ENCODE results near the gene KATNB1.

KATNB1 gene

DNA sequence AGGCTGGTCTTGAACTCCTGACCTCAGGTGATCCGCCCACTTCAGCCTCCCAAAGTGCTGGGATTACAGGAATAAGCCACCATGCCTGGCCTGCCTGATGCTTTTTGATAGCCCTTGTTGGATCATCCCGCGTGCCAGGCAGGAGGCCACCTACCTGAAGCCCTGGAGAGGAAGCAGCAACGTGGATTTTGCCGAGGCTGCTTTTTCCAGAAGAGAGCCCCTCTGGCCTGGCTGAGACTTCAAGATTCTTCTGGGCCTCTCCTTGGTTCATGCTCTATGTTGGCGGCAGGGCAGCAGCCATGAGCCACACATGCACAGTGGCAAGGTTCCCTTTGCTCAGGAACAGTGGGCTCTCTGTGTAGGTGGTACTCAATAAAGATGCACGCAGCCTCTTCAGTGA, 11.5 kb downstream of the KATNB1 start:
- H3K36me3 ChIP-seq: peaks cover 74% of the 10 kb centered on the region
- no peaks in the 10 kb centered on the region for H3K27me3 ChIP-seq
- no peak overlapping the region for H3K27ac ChIP-seq
- H3K9me3 ChIP-seq: no peaks in the 10 kb centered on the region
- TF ChIP-seq CTCF (IDR thresholded peaks at IDR 0.05): no peak
- no peak overlapping the region for H3K4me3 ChIP-seq (ENCODE audit: low read depth in 1 of 2, low read length in 1 of 2)
- H3K4me1 ChIP-seq (ENCODE audit: control insufficient read depth in 1 of 2, insufficient read depth in 1 of 2, low read depth in 1 of 2, low read length in 1 of 2): no peaks in the 10 kb centered on the region

- Histone ChIP-seq H3K36me3 (peaks cover 74% of the 10 kb centered on the region), H3K4me3 (ENCODE audit: low read depth in 1 of 2, low read length in 1 of 2) (no peak overlapping the region), H3K27me3 (no peaks in the 10 kb centered on the region), H3K9me3 (no peaks in the 10 kb centered on the region), H3K4me1 (ENCODE audit: control insufficient read depth in 1 of 2, insufficient read depth in 1 of 2, low read depth in 1 of 2, low read length in 1 of 2) (no peaks in the 10 kb centered on the region), H3K27ac (no peak overlapping the region)
- no peak for TF ChIP-seq CTCF (IDR thresholded peaks at IDR 0.05)
Measured at GRCh38 chr16:57747496-57747895, 11.9 kb downstream of the KATNB1 start.

DNA sequence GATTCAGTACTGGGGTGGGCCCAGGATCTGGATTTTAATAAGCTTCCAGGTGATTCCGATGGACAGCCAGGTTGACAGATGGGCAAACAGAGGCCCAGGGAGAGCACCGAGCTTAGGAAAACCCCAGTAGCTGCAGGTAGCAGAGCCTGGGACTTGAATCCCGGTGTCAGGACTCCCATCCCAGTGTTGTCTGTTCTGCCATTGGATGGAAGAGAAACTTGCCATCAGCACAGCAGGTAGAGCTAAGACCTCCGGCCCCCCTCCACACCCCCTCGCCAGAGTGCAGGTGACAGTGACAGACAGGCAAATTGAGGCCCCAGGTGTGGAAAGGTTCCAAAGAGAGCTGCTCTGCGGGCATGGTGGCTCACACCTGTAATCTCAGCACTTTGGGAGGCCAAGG, 12.4 kb downstream of the KATNB1 start:
- H3K9me3 ChIP-seq: no peaks in the 10 kb centered on the region
- no peak overlapping the region for H3K27ac ChIP-seq
- no peak overlapping the region for H3K4me3 ChIP-seq (ENCODE audit: low read depth in 1 of 2, low read length in 1 of 2)
- H3K4me1 ChIP-seq (ENCODE audit: control insufficient read depth in 1 of 2, insufficient read depth in 1 of 2, low read depth in 1 of 2, low read length in 1 of 2): no peaks in the 10 kb centered on the region
- TF ChIP-seq CTCF (IDR thresholded peaks at IDR 0.05): no peak
- no peaks in the 10 kb centered on the region for H3K27me3 ChIP-seq
- H3K36me3 ChIP-seq: peaks cover 74% of the 10 kb centered on the region

- Histone ChIP-seq H3K9me3 (no peaks in the 10 kb centered on the region), H3K4me3 (ENCODE audit: low read depth in 1 of 2, low read length in 1 of 2) (no peak overlapping the region), H3K27ac (no peak overlapping the region), H3K4me1 (ENCODE audit: control insufficient read depth in 1 of 2, insufficient read depth in 1 of 2, low read depth in 1 of 2, low read length in 1 of 2) (no peaks in the 10 kb centered on the region), H3K36me3 (peaks cover 75% of the 10 kb centered on the region), H3K27me3 (no peaks in the 10 kb centered on the region)
- TF ChIP-seq CTCF (IDR thresholded peaks at IDR 0.05): no peak
Measured at GRCh38 chr16:57748596-57748995, 13.0 kb downstream of the KATNB1 start.

DNA sequence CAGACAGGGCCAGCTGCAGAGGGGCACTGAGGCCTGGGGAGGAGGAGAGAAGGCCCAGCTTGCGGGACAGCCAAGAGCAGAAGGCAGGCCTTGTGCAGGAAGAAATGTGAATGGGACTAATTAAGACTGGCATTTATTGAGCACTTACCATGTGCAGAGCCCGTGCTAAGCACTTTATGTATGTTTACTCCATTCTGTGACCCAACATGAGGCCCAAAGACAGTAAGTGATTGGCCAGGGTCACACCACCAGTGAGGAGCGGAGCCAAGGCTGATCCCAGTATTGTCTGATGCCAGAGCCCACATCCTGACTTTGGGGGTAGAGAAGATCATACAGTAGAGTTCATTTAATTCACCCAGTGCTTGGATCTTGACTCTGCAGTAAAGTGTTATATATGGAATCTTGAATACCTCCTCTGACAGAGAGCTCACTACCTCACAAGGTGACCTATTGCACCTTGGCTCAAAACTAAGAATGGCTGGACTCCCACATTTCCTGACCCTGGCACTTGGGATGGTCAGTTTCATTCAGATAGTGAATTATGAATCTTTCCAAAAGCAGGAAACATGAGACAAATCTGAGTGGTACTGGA, 13.6 kb downstream of the KATNB1 start:
- no peak for TF ChIP-seq CTCF (IDR thresholded peaks at IDR 0.05)
- H3K27ac ChIP-seq: no peak overlapping the region
- no peak overlapping the region for H3K4me3 ChIP-seq (ENCODE audit: low read depth in 1 of 2, low read length in 1 of 2)
- H3K9me3 ChIP-seq: no peaks in the 10 kb centered on the region
- H3K4me1 ChIP-seq (ENCODE audit: control insufficient read depth in 1 of 2, insufficient read depth in 1 of 2, low read depth in 1 of 2, low read length in 1 of 2): no peaks in the 10 kb centered on the region
- no peaks in the 10 kb centered on the region for H3K27me3 ChIP-seq
- H3K36me3 ChIP-seq: peaks cover 75% of the 10 kb centered on the region
